Osteoblast (primary cell): ENCODE measurements around the gene AP2A1. TPM values are rescaled to one million over a fixed set of nuclear protein-coding genes. Genes with fewer than 3 reads are reported as not detected.

ENCODE experiments used
- DNase-seq: peaks from one replicate; pipeline ENCODE4 v3.0.0; 2011; ENCODE audit warnings: low spot score, mixed read lengths; ENCODE audit not compliant: insufficient read length; ENCODE audit errors: missing footprints
- H2AFZ ChIP-seq: 2 replicates; pipeline ENCODE4 v1.6.0; 2011; ENCODE audit warnings: mild to moderate bottlenecking, low read length
- H3K27ac ChIP-seq: 2 replicates; pipeline ENCODE4 v1.5.1; 2011; ENCODE audit warnings: mild to moderate bottlenecking, low read depth, low read length, moderate library complexity
- H3K27me3 ChIP-seq: 2 replicates; pipeline ENCODE4 v1.6.0; 2012; ENCODE audit warnings: mild to moderate bottlenecking, control low read depth, inconsistent platforms, low read length, moderate library complexity; ENCODE audit not compliant: insufficient read depth
- H3K36me3 ChIP-seq: 2 replicates; pipeline ENCODE4 v1.5.1; 2011; ENCODE audit warnings: mild to moderate bottlenecking, low read length, control low read depth, moderate library complexity; ENCODE audit not compliant: insufficient read depth
- H3K4me1 ChIP-seq: 2 replicates; pipeline ENCODE4 v1.5.1; 2011; ENCODE audit warnings: mild to moderate bottlenecking, low read length, control low read depth, moderate library complexity; ENCODE audit not compliant: insufficient read depth
- H3K4me2 ChIP-seq: 2 replicates; pipeline ENCODE4 v1.6.0; 2011; ENCODE audit warnings: mild to moderate bottlenecking, low read length; ENCODE audit not compliant: insufficient read depth
- H3K4me3 ChIP-seq: fragments of 200-600 bp; sonication (generic); 3 replicates; pipeline ENCODE4 v1.5.1; 2012; ENCODE audit warnings: mild to moderate bottlenecking, low read length, inconsistent platforms; ENCODE audit not compliant: insufficient read depth
- H3K79me2 ChIP-seq: 2 replicates; pipeline ENCODE4 v1.6.0; 2012; ENCODE audit warnings: mild to moderate bottlenecking, low read length, control low read depth, inconsistent platforms; ENCODE audit not compliant: insufficient read depth
- H3K9me3 ChIP-seq: 2 replicates; pipeline ENCODE4 v1.5.1; 2011; ENCODE audit warnings: low read depth, low read length, control low read depth
- H4K20me1 ChIP-seq: 2 replicates; pipeline ENCODE4 v1.6.0; 2012; ENCODE audit warnings: mild to moderate bottlenecking, low read length, control low read depth; ENCODE audit not compliant: insufficient read depth
- CTCF ChIP-seq: IDR thresholded peaks from 2 replicates; pipeline ENCODE4 v1.5.1; 2011; ENCODE audit warnings: mild to moderate bottlenecking, low read depth, low read length, moderate library complexity; ENCODE audit errors: extremely low read depth
- total RNA-seq: library from RNA; depleted of rRNA; stranded (reverse); fragments of >200 nt; gene quantifications from 2 replicates; pipeline ENCODE4 v1.2.3, GENCODE V29; 2012

The AP2A1 gene
- total RNA-seq, 1 donor = 98.1 TPM

DNA sequence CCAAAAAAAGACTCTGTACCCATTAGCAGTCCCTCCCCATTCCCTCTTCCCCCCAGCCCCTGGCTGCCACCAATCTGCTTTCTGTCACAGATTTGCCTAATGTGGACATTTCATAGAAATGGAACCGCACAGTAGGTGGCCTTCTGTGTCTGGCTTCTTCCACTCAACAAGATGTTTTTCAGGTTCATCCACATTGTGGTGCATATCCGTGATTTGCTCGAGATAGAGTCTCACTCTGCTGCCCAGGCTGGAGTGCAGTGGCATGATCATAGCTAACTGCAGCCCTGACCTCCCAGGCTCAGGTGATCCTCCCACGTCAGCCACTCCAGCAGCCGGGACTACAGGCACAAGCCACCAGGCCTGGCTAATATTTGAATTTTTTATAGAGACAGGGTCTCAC is 20.9 kb downstream of the AP2A1 start:
- peaks cover 7% of the 10 kb centered on the region for H3K4me1 ChIP-seq
- no peak overlapping the region for H3K4me2 ChIP-seq
- no peak overlapping the region for H3K27ac ChIP-seq
- peaks cover 47% of the 10 kb centered on the region for H3K79me2 ChIP-seq
- peaks cover 34% of the 10 kb centered on the region for H4K20me1 ChIP-seq
- no peak overlapping the region for H3K4me3 ChIP-seq
- H3K36me3 ChIP-seq = peaks cover 44% of the 10 kb centered on the region
- H2AFZ ChIP-seq = no peak overlapping the region
- H3K9me3 ChIP-seq = no peaks in the 10 kb centered on the region
- peak; percentile 18 for DNase-seq
- H3K27me3 ChIP-seq = no peaks in the 10 kb centered on the region
- TF ChIP-seq CTCF = no peak

- no peak overlapping the region for H3K4me2 ChIP-seq
- no peak for TF ChIP-seq CTCF
- H3K27me3 ChIP-seq = no peaks in the 10 kb centered on the region
- peaks cover 34% of the 10 kb centered on the region for H4K20me1 ChIP-seq
- H3K36me3 ChIP-seq = peaks cover 42% of the 10 kb centered on the region
- no peak overlapping the region for H3K27ac ChIP-seq
- DNase-seq = peak; percentile 67
- peaks cover 43% of the 10 kb centered on the region for H3K79me2 ChIP-seq
- no peak overlapping the region for H3K4me3 ChIP-seq
- no peak overlapping the region for H2AFZ ChIP-seq
- H3K4me1 ChIP-seq = peaks cover 7% of the 10 kb centered on the region
- no peaks in the 10 kb centered on the region for H3K9me3 ChIP-seq
Observed at GRCh38 chr19:49788857-49789256, 22.1 kb downstream of the AP2A1 start.

DNA sequence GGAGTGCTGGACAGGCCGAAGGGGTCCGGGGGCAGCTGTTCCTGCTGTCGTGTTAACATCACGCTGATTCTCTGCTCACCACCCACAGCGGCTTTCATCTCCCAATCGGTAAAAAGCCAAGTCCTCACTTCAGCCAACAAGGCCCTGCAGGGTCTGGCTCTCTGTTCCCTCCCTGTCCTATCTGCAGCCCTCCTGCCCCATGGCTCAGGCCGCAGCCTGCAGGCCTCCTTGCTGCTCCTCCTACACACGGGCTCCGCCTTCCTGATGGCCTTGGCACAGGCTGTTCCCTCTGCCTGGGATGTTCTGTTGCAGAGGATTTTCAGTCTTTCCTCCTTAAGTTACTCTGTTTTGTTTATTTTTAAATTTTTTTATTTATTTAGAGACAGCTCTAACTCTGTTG is 24.1 kb downstream of the AP2A1 start:
- H2AFZ ChIP-seq = no peak overlapping the region
- no peak for TF ChIP-seq CTCF
- peaks cover 7% of the 10 kb centered on the region for H3K4me1 ChIP-seq
- H3K9me3 ChIP-seq = no peaks in the 10 kb centered on the region
- no peak overlapping the region for H3K27ac ChIP-seq
- DNase-seq = peak; percentile 58
- peaks cover 43% of the 10 kb centered on the region for H3K79me2 ChIP-seq
- no peaks in the 10 kb centered on the region for H3K27me3 ChIP-seq
- H3K4me3 ChIP-seq = no peak overlapping the region
- H3K4me2 ChIP-seq = no peak overlapping the region
- H4K20me1 ChIP-seq = peaks cover 34% of the 10 kb centered on the region
- H3K36me3 ChIP-seq = peaks cover 51% of the 10 kb centered on the region

- peaks cover 38% of the 10 kb centered on the region for H3K79me2 ChIP-seq
- DNase-seq = peak; percentile 50
- no peaks in the 10 kb centered on the region for H3K4me1 ChIP-seq
- peaks cover 62% of the 10 kb centered on the region for H3K36me3 ChIP-seq
- no peak overlapping the region for H2AFZ ChIP-seq
- H4K20me1 ChIP-seq = peaks cover 37% of the 10 kb centered on the region
- no peak overlapping the region for H3K4me3 ChIP-seq
- no peak for TF ChIP-seq CTCF
- H3K9me3 ChIP-seq = no peaks in the 10 kb centered on the region
- H3K27ac ChIP-seq = no peak overlapping the region
- no peaks in the 10 kb centered on the region for H3K27me3 ChIP-seq
- no peak overlapping the region for H3K4me2 ChIP-seq
Observed at GRCh38 chr19:49791776-49792445, 25.1 kb downstream of the AP2A1 start.
